CD4-positive, alpha-beta T cell treated with Interferon alpha-2 for 1 hour (primary cell): ENCODE results near the gene CCNG1.
"Not testable (repeated sequence)": the region's sequence is repeated elsewhere in the genome, so short reads cannot be mapped to it uniquely, and the experiment has no call there.

Experiments used
- DNase-seq, 2 donors: peaks; one replicate each; pipeline ENCODE4 v3.0.0-alpha.2; 2020 to 2022

The CCNG1 gene

DNA sequence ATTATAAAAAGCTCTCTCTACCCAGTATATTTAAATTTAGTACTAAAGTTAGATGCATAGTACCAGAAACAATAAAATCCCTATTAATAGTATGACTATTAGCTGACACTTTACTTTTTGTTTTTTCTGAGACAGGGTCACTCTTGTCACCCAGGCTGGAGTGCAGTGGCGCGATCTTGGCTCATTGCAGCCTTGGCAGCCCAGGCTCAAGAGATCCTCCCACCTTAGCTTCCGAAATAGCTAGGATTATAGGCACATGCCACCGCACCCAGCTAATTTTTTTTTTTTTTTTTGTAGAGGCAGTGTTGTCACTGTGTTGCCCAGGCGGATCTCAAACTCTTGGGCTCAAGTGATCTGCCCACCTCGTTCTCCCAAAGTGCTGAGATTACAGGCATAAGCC, 8.0 kb downstream of the CCNG1 start:
- DNase-seq = no peak

DNA sequence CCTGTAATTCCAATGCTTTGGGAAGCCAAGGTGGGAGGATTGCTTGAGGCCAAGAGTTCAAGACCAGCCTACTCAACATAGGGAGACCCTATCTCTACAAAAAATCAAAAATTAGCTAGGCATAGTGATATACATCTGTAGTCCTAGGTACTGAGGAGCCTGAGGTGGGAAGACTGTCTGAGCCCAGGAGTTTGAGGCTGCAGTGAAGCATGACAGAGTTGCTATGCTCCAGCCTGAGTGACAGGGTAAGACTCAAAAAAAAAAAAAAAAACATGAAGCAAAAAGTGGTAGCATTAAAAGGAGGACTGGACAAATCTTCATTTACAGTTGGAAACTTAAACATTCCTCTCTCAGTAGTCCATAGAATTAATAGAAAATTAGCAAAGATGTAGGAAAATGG, 9.8 kb downstream of the CCNG1 start:
- no peak for DNase-seq

GRCh38 chr5:163447875-163448274, 10.5 kb downstream of the CCNG1 start:
- no peak for DNase-seq

DNA sequence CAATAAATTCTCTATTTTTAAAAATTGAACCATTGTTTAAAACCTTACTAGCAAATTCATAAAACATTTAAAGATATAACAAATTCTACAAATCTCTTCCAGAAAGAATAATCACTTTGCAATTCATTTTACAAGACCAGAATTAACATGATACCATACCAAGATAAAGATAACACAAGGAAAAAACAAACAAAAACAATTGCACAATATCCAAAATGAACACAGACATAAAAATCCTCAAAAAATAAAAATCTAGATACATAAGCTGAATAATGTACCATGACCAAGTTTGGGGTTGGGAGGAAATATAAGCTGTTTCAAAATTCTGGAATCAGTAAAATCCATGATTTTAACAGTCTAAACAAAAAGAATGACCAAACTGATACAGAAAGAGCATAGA, 11.1 kb downstream of the CCNG1 start:
- DNase-seq = no peak

DNA sequence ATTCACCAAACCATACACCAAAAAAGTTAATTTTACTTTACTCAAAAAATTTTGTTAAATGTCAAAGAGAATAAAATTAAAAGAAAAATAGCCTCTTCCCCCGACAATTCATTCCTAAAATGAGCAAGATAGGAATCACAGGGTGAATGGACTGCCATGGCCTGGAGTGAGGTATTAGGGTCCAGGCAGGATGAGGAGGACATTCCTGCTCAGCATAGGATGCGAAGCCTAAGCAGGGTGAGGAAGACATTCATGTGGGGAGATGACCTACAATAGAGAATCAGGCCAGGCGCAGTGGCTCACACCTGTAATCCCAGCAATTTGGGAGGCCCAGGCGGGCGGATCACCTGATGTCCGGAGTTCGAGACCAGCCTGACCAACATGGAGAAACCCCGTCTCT, 14.1 kb downstream of the CCNG1 start:
- DNase-seq = no peak

DNA sequence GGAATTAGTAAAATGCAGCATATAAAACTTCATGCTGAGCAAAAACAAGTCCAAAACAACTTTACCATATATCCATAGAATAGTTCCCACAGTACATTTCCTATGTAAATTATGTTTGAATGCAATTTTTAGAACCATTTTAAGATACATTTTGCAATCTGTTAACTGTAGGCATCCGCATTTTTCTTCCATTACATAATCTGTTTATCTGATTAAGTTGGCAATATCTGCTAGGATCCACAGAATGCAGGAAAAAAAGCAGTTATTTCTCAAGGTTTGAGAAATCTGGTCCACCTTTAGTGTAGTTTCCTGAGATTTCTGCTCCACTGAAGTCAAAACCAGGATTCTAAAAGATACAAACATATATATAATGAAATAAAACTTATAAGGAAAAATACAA, 16.3 kb downstream of the CCNG1 start:
- no peak for DNase-seq

GRCh38 chr5:163455406-163455805, 18.0 kb downstream of the CCNG1 start:
- not testable (repeated sequence) for DNase-seq

- no peak for DNase-seq
These were observed 18.7 kb downstream of the CCNG1 start for GRCh38 chr5:163456029-163456589.

- no peak for DNase-seq
These were observed 19.4 kb downstream of the CCNG1 start for GRCh38 chr5:163456840-163457239.

DNA sequence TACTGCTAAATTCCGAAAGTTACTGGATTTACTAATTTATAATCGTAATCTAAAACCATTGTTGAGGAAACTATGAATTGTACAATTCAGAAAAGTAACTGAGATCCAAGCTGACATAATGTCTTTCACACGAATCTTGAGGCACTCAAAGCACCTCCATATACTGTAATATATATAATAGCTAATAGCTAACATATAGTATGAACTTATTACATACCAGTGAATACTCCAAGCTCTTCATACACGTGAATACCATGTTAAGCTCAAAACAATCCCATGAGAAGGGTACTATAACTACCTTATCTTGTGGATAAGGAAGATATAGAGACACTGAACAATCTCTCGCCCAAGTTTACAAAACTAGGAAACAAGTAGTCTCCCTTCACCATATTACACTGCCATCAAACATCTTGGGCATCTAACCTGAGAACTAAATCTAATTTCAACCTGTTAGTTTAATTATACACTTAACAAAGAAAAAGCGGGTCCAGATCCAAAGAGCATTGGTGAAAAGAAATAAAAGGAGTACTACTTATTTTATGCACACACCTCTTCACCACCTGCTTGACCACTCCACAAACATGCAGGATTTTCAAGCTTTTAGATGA, 21.5 kb downstream of the CCNG1 start:
- no peak for DNase-seq

- DNase-seq = no peak
These were observed 22.0 kb downstream of the CCNG1 start for GRCh38 chr5:163459462-163459818.

DNA sequence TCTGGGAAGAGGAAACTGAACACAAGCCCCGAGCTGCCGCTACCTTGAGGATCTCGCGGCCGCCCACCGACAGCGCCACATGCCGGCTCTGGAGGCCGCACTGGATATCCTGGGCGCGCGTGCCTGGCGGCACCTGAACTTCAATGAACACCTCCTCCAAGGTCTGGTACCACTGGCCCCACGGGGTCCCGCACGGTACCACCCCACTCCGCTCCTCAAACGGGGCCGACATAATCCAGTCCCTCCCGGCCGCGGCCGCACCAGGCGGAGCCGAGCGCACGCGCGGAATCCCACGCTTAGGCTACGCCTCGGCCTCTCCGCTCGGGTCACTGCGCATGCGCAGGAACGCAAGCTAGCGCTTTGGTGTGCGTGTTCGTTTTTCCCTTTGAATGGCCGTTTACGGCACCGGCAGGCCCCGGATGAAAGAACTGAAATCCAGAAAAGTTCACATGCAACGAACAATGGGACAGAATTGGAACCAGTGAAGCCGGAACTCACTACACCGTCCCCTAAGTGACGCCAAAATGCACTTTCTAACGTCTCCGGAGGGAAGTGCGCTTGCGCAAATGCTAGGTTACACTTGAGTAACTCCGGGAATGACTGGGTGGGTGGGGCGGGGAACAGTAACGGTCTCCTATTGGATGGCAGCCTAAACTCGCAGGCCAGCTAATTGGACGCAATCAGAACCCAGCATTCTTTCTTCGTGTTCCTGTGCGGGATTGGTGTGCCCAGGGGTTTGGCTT, 22.6 kb downstream of the CCNG1 start, which contains the start of gene NUDCD2:
NUDCD2 (minus strand) TSS at position 284 of the 743 bp plus-strand sequence; CDS start at position 232, 52 bp downstream.
- peak; percentile 95 to 96 for DNase-seq

DNA sequence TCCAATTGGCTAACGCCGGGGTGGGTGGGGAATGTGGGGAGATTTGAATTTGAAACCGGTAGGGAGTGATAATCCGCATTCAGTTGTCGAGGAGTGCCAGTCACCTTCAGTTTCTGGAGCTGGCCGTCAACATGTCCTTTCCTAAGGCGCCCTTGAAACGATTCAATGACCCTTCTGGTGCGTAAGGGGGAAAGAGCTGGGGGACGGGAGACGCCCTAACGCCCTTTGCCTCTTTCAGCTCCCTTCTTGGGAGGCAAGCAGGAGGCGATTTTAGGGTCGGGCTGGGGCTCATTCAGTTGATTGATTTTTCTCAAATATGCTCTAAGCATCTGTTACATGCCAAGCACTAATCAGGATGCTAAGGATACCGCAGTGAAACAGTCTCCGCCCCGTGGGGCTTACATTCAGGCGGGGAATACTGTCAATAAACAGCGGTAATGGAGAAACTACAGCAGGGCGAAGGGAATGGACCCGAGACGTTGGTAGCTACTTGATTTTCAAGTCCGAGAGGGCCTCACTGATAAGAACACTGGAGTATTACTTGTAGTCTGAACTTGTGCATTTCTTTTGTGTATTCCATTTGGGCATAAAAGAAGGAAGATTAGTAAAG, 23.3 kb downstream of the CCNG1 start, which contains the start of gene HMMR:
HMMR (plus strand) TSS at position 71 of the 610 bp plus-strand sequence; CDS start at position 132, 61 bp downstream.
- no peak for DNase-seq

DNA sequence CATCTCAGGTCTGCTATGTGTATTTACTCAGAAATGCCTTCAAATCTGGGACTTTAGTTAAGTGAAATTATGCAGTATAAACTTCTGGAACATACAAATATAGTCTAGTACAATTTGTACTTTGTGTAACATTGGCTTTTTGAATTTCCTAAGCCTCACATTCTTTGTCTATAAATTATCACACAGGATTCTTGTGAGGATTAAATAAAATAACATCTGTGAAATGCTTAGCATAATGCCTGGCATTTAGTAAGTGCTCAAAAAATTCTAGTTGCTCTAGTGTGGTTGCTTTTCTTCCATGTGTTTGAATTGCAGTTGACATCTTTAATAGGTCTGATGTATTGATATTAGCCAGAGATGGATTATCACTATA, 25.7 kb downstream of the CCNG1 start:
- no peak for DNase-seq

DNA sequence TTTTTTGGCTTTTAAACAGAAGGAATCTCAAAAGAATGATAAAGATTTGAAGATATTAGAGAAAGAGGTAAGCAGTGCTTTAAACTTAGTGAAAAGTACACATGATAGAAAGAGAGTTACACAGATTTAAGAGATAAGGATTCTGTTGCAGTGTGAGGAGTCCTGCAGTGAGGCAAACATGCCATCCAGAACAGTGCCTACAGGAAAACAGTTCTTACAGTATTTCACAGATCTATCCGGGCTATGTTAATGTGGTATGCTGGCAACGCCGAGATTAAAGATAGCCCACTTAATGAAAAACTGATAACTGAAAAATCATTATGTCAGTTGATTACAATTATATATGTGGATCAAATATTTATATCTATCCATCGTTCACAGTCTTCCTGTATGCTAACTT, 30.3 kb downstream of the CCNG1 start:
- DNase-seq = no peak

DNA sequence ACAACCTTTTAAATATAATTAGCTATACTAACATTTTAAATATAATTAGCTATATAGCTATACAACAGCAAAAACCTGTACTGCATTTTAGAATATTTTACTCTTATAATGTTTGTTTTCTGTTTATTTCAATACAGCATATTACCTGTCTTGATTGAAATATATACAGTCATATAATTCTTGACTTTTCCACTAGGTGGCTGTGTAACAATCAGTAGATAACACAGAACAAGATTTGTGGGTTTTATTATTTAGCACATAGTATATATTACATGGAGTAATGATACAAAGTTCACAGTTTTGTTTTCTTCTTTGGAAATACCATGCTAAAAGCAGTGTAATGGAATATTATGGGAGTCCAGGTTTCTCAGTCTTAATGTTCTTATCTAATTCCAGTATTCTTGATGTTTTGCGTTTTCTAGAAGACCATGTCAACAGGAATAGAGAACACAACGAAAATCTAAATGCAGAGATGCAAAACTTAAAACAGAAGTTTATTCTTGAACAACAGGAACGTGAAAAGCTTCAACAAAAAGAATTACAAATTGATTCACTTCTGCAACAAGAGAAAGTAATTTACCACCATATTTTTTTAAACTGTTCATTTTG, 36.3 kb downstream of the CCNG1 start:
- peak in 1 of 2 donors; percentile 40 for DNase-seq

DNA sequence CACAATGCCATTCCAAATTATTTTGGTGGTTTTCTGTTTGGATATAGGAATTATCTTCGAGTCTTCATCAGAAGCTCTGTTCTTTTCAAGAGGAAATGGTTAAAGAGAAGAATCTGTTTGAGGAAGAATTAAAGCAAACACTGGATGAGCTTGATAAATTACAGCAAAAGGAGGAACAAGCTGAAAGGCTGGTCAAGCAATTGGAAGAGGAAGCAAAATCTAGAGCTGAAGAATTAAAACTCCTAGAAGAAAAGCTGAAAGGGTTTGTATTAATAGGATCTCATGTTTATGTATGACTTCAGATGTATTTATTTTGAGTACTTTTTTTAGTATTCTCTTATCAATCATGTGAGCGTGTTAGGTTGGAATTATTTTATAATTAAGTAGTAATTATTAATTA, 38.0 kb downstream of the CCNG1 start:
- DNase-seq = no peak

DNA sequence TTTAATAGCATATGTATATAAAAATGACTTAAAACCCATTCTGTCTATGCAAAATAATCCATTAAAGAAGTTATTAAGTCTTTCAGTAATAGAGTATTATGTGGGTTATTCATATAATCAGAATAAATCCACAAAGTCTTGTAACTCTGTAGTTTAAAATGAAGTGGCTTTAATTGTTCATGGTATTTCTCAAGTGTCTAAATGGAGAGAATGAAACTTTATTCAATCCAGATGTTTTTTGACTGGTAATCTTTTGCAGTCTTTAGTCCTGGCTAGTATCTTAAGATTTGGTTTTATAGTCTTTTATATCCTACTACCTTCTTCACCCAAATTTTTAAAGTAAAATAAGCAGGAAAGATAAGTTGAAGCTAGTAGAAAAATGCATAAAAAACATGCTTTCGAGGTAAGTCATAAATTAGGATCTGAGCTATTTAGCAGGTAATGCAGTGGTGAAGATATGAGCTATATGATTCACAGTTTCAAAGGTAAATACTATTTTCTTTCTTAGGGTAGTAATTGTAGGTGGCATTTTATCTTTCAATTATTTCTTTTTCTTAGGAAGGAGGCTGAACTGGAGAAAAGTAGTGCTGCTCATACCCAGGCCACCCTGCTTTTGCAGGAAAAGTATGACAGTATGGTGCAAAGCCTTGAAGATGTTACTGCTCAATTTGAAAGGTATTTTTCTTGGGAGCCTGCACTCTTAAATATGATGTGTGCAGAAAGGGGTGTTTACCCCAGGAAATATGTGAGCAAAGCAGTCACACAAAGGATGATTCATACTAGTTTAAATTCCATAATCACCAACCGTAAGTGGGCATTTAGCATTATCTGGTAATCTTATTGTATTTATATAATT, 41.0 kb downstream of the CCNG1 start:
- no peak for DNase-seq

GRCh38 chr5:163478982-163479271, 41.5 kb downstream of the CCNG1 start:
- DNase-seq = no peak

GRCh38 chr5:163489055-163489744, 51.8 kb downstream of the CCNG1 start:
- DNase-seq = peak in 1 of 2 donors; percentile 40

DNA sequence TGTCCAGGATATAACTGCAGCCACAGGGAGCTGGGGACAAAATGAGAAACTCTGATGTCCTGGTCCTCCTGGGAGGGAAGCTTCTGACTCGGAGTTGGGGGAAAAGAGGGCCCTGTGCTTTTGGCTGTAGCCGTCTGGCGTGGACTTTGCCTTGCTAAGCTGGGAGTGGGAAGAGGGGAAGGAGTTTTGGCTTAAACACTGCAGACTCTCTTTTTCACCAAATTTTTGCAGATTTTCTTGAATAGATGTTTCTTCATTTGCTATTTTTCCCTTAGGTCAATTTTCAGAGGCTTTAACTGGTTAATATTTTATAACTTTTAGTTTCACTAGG, 52.3 kb downstream of the CCNG1 start:
- DNase-seq = no peak
